GM19099 (cell line): ENCODE measurements around the gene TGFBR3L.

Experiments used
- POLR2A ChIP-seq: IDR thresholded peaks from 3 replicates; pipeline ENCODE4 v1.6.1; 2011; ENCODE audit warnings: low read depth; ENCODE audit not compliant: insufficient read length; ENCODE audit errors: extremely low read depth

Gene TGFBR3L

DNA sequence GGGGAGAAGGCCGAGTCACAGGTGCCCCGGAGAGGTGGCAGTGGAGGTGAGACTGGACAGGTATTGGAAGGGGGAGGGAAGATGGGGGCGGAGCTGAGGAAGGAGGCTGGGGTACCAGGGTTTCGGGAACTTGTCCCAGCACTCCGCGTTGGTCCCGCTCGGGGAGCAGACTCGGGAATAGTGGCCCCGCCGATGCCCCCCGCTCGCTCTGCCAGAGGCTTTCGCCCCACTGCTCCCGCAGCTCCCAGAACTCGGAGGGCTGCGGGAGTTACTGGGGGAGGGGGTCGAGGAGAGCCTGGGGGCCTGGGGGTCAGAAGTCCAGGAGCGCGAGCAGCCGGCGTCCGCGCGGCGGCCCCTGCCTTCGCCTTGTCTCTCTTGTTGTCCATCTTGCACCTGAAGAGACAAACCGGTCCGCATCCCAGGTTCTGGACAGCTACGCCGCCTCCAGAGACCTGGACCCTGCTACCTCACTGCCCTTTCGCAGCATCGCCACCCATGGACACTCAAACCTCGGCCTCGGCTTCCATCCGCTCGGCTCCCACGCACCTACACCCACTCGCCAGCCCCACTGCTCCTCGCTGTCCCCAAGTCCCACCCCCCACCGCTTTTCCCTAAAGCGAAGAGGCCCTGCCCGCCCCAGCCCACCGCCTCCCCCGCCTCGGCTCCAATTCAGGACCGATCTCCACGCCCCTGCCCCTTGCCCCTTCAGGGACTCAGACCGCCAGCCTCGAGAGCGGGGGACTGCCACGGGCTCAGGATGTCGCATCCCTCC is 41.1 kb upstream of the TGFBR3L start:
- TF ChIP-seq POLR2A, result no peak

DNA sequence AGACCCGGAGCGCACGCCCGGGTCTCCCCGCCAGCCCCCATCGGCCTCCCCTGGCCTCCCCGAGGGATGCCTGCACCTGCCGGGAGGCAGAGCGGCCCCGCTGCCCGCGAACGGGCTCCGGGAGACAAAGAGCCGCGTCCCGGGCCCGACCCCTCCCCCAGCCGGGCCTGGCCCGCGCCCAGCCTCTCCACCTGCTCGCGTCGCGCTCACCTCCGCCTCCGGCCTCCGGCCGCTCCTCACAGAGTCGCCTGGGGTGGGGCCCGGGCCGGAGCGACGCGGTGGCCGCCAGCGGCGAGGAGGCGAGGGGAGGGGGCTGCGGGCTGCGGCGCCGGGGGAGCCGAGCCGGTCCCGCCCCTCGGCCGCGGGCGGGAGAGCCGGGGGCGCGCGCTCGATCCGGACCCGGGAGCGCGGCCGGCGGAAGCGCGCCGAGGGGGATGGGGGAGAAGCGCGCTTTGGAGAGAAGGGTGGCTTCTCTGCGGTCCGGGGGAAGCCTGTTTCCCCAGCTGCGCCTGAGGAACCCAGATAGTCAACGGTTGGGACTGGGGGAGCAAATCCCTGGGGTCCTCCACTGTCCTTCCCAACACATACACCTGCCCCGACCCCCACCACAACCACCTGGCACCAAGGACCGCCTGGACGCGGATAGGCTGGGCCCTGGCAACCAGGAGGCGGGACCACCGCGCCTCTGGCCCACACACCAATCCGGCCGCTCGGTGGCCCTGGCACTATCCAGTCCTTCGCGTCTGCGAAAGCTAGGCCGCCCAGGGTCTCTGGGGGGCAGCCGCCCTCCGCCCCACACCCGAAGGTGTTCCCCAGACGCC is 40.3 kb upstream of the TGFBR3L start, which contains the start of gene PRR36:
Gene PRR36, minus strand, starts transcription at position 315 of the 821 bp plus-strand sequence. CDS start 701 bp downstream, outside the sequence.
- no peak for TF ChIP-seq POLR2A

DNA sequence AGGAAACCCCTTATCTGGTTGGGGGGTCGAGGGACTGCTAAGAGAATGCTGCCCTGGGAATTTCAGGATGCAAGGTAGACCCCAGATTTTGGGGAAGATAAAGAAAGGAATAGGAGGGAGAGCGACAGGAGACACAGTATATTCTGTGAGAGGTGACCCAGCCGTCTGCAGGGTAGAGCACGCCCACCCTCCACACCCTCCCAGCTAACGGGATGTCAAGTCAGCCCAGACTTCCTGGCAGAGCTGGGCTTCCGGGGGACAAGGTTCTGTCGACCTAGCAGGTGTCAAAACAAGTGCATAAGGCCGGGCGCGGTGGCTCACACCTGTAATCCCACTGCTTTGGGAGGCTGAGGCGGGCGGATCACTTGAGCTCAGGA is 39.7 kb upstream of the TGFBR3L start:
- TF ChIP-seq POLR2A, result no peak

DNA sequence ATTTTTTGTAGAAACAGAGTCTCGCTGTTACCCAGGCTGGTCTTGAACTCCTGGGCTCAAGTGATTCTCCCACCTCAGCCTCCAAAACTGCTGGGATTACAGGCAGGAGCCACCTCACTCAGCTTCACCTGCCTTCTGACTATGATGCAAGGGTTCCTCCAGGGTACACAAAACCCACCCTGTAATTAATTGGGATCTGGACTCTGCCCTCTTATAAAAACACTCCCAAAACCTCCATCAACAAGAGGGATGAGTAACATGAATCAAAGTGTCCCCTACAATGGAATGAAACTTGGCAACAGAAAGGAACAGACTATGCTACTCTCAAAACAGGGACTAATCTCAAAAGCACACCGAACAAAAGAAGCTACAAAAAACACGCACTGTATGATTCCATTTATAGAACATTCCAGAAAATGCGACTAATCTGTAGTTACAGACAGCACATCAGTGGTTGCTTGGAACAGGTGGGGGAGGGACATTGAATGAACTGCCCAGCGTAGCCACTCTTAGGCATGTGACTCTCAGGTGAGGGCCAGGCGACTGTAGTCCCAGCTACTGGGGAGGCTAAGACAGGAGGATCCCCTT is 37.3 kb upstream of the TGFBR3L start:
- TF ChIP-seq POLR2A, result no peak

DNA sequence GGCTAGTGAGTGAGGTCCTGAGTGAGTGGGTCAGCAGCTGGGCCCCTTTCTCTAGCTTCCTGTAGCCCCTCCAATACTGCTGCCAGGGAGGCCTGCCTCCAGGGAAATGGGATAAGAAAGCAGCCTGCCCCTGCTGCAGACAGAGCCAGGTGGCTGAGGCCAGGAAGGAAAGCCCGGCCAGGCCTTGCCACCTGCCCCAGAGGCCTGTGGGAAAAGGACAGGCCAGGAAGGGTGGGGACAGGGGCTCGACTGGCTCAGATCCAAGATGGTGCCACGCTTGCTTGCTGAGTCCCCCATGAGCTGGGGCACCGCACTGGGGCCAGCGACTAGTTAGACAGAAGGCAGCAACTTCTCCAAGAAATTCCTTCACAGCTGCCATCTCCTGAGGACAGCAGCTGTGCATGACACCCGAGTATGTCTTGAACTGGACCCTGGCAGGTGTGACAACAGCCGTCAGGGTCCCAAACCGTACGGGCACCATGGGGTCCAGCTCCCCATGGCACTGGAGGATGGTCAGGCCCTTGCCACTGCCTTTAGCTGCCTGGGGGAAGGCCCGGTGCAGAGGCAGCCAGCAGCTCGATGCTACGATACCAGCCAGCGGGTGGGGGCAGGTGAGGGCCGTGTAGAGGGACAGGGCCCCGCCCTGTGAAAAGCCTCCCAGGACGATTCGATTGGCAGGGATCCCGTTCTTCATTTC is 35.4 kb upstream of the TGFBR3L start:
- TF ChIP-seq POLR2A, result no peak

DNA sequence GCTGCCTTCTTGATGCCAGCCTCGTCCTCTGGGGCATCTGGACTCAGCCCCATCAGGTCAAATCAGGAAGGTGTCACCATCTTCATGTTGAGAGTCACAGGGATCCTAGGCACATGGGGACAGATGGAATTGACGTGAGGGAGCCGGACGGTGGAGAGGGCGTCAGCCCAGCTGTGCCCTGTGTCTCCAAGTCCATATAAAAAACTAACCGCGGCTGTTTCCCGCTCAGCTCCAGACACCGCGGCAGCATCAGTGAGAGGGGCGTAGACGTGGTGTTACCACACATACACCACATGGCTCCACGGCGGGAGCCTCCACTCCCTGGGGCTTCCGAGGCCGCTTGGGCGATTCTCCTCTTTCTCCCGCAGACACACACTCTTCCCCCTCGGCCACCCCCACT is 34.8 kb upstream of the TGFBR3L start:
- no peak for TF ChIP-seq POLR2A

DNA sequence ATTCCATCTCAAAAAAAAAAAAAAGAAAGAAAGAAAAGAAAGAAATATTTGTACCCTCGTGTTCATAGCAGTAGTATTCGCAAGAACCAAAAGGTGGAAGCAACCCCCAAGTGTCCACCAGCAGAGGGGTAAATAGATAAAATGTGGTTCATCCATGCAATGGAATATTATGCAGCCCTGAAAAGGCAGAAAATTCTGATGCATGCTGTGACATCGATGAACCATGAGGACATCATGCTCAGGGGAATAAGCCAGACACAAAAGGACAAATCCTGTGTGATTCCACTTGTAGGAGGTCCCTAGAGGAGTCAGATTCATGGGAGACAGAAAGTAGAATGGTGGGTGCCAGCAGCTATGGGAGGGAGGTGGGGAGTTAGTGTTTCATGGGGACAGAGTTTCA is 32.7 kb upstream of the TGFBR3L start:
- TF ChIP-seq POLR2A, result no peak

DNA sequence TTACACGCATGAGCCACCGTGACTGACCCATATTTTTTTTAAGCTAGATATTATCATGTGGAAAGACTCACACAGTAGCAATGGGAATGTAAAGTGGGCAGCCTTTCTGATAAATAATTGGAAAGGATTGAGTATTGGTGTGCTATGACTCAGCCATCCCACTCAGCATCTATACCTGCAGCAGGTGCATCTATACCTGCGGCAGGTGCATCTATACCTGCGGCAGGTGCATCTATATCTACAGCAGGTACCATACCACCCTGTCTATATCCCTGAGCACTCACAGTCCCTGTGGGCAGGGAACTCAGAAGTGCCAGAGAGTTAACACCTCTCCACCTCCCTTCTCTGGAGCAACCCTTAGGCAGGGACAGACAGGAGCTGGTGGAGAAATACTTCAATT is 31.5 kb upstream of the TGFBR3L start:
- no peak for TF ChIP-seq POLR2A

DNA sequence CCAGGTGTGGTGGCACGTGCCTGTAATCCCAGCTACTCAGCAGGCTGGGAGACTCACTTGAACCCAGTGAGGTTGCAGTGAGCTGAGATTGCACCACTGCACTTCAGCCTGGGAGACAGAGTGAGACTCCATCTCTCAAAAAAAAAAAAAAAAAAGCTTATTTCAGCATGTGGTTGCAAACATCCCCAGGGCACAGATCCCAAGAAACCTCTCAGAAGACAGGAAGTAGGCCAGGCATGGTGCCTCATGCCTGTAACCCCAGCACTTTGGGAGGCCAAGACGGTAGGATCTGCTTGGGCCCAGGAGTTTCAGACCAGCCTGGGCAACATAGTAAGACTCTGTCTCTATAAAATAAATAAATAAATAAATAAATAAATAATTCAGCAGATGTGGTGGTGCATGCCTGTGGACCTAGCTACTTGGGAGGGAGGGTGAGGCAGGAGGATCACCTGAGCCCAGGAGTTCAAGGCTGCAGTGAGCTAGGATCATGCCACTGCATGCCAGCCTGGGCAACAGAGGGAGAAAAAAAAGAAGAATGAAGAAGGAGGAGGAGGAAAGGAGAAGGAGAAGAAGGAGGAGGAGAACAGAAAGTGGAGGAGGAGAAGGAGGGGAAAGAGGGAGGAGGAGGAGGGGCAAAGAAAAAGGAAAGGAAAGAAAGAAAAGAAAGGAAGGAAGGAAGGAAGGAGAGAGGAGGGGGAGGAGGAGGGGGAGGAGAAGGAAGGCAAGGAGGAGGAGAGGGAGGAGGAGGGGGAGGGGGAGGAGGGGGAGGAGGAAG is 30.6 kb upstream of the TGFBR3L start:
- TF ChIP-seq POLR2A, result no peak

DNA sequence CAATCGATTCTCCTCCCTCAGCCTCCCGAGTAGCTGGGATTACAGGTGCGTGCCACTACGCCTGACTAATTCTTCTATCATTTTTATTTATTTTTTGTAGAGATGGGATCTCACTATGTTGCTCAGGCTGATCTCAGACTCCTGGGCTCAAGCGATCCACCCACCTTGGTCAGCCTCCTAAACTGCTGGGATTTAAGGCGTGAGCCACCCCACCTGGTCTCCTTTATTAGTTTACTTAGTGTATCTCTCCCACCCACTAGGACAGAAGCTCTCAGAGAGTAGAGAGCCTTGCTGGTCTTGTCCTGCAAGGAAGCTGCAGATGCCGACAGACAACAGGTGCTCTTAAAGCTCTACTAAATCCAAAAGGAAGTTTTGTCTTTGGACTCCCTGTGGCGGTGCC is 28.8 kb upstream of the TGFBR3L start:
- TF ChIP-seq POLR2A, result no peak

DNA sequence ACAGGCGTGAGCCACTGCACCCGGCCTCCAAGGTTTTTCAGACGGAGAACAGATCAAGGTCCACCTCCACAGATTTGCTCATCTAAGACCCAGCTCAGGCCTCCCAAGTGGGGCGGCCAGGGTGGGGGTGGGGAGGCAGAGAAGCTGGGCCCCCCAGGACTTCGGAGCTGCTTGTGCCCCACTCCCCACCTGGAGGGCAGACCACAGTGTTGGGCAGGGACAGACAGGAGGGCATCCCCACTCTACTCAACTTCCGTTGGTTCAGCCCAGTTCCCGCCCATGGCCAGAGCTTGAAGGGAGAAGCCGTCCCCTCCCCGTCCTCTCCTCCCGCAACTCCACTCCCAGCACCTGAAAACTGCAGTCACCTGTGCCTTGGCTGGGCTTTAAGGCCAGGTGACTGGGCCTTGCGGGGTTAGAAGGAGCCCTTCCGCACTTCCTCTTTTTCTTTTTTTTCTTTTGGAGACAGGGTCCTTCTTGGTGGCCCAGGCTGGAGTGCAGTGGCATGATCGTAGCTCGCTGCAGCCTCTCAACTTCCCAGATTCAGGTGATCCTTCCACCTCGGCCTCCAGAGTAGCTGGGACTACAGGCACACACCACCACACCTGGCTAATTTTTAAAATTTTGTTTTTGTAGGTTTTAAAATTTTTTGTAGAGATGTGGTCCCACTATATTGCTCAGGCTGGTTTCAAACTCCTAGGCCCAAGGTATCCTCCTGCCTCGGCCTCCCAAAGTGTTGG is 27.1 kb upstream of the TGFBR3L start:
- TF ChIP-seq POLR2A, result no peak

DNA sequence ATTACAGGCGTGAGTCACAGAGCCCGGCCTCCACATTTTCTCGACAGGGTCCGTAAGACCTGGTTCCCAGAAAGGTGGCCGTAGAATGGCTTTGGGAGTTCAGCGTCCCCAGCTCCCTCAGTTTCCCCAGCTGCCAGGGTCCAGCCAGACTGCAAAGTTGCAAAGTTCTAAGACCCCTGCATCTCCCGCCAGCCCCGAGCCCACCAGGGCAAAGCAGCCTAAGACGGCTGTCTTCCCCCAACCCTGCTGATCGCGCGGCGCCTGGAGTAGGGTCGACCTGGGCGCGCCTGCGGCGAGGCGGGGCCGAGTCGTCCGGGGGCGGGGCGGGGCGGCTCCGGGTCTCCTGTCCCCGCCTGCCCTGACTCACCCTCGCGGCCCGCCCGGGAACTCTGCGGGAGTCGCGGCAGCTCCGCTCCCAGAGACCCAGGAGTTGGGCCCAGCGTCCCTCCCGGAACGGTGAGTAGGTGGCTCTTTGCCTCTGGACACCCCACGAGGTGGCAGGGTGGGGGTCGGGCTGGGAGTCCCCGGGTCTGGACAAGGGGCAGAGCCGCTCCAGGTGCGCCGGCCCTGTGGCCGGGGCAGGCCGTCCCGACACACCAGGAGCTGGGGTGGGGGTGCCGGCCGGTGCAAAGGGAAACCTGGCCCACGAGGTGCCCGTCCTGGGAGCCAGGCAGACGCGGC is 26.3 kb upstream of the TGFBR3L start, which contains the start of gene LRRC8E:
Gene LRRC8E, plus strand, starts transcription at position 366 of the 681 bp plus-strand sequence. CDS start 7,094 bp downstream, outside the sequence.
- no peak for TF ChIP-seq POLR2A

DNA sequence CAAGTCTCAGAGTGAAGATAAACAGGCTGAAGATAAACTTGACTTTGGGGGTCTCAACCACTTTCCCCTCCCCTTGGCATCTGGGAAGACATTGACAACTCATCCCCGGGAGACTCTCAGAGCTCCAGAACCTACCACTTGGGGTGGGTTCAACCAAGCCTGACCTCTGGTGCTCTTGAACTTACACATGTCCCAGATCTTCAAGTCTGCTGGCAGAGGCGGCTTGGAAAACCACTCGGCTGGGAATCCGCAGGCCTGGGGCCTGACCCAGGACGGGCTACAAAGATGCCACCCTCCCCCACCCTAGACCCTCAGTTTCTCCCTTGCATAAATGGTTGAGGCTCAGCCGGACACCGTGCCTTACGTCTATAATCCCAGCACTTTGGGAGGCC is 25.8 kb upstream of the TGFBR3L start:
- no peak for TF ChIP-seq POLR2A
